Sigmoid colon (tissue), 7 donors: ENCODE data around the gene GFM1. TPM values are rescaled to one million over a fixed set of nuclear protein-coding genes. Genes with fewer than 3 reads are reported as not detected.
A peak's percentile ranks its signal among the peaks of the same experiment; 100 is the strongest.

ENCODE experiments used
- DNase-seq: peaks from one replicate; pipeline ENCODE4 v3.0.0-alpha.2; 2019
- H3K27ac ChIP-seq, 4 donors: fragments of 200-600 bp; sonication (generic); one replicate each; pipeline ENCODE4 v1.5.1; 2016 to 2019; ENCODE audit warnings: mild to moderate bottlenecking in 1 of 4
- H3K27me3 ChIP-seq, 3 donors: fragments of 200-600 bp; sonication (generic); one replicate each; pipeline ENCODE4 v1.5.1; 2019; ENCODE audit warnings: mild to moderate bottlenecking in 1 of 3
- H3K36me3 ChIP-seq, 4 donors: fragments of 200-600 bp; sonication (generic); one replicate each; pipeline ENCODE4 v1.5.1; 2016 to 2019
- H3K4me1 ChIP-seq, 4 donors: fragments of 200-600 bp; sonication (generic); one replicate each; pipeline ENCODE4 v1.5.1; 2017 to 2019
- H3K4me3 ChIP-seq, 4 donors: fragments of 200-600 bp; sonication (generic); one replicate each; pipeline ENCODE4 v1.5.1; 2017 to 2019; ENCODE audit warnings: mild to moderate bottlenecking in 2 of 4, moderate library complexity in 1 of 4
- H3K9me3 ChIP-seq, 4 donors: fragments of 200-600 bp in 3 of 4; sonication (generic) in 3 of 4; one replicate each; pipeline versions ENCODE4 v1.5.1 to v1.6.1; 2013 to 2019
- EP300 ChIP-seq, 4 donors: sonication (generic); formaldehyde crosslinking; IDR thresholded peaks; one replicate each; pipeline ENCODE4 v1.6.1; 2017; ENCODE audit warnings: antibody characterized with exemption in 4 of 4
- POLR2A ChIP-seq, 2 donors: fragments of 450-650 bp; IDR thresholded peaks; one replicate each; pipeline ENCODE4 v1.6.1; 2016; ENCODE audit warnings: antibody characterized with exemption in 2 of 2, mild to moderate bottlenecking in 2 of 2, moderate library complexity in 2 of 2
- POLR2AphosphoS5 ChIP-seq, 4 donors: sonication (generic); formaldehyde crosslinking; IDR thresholded peaks; one replicate each; pipeline ENCODE4 v1.6.1; 2017; ENCODE audit warnings: antibody characterized with exemption in 4 of 4
- WGBS, 2 donors: extraction: QIAGEN DNeasy Blood & Tissue Kit; methylation state at CpG; one replicate each; pipeline ENCODE4 v1.1.7; 2013; 5-methylcytosine and 5-hydroxymethylcytosine counted together
- intact Hi-C: fragments of 100-400 bp; cut with DNase I; formaldehyde crosslinking; loops from one replicate; pipeline ENCODE4 v1.15.1; 2023
- polyA plus RNA-seq, 3 donors: library from polyadenylated mRNA; stranded (reverse); fragments of 200-250 nt; gene quantifications; one replicate each; pipeline ENCODE4 v1.2.3, GENCODE V29; 2013
- total RNA-seq, 4 donors: library from RNA; depleted of rRNA; stranded (reverse); fragments of >200 nt; gene quantifications; one replicate each; pipeline ENCODE4 v1.1.0, GENCODE V29; 2016
- TF ChIP-seq, protein P1 (sequence below), 4 experiments: fragments of 450-650 bp in 3 of 4; fragments of 200-600 bp in 1 of 4; IDR thresholded peaks; one replicate each; pipeline ENCODE4 v1.5.1; 2016 to 2019; ENCODE audit warnings: antibody characterized with exemption in 4 of 4, mild to moderate bottlenecking in 3 of 4, moderate library complexity in 2 of 4
- donor health status: healthy with polysubstance abuse.
- donor health status: Bipolar disorder and iron deficiency.
- donor health status: healthy.

The GFM1 gene
- total and polyA plus RNA-seq, 7 donors = 10.2 to 56.2 (median 32.7) TPM

DNA sequence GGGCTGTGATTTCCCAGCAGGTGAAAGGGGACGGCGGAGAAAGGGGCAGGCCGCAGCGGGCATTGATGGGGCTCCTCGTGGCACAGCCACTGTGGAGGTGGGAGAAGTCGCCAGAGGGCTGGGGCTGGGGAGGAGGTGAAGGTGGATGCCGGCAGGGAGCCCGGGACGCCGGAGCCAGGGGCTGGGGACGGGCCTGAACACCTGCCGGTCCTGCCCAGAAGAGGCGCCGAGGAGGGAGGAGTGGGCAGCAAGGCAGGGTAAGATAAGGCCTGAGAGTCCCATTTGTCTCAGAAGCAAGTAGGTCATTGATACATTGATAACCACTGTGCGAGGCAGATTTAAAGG lies 88.5 kb downstream of the GFM1 start:
- Histone ChIP-seq H3K4me1 (peaks cover 0 to 29% (median 24%) of the 10 kb centered on the region in 4 donors), H3K4me3 (peak overlapping the region; percentile 52 to 91 (median 80)), H3K27ac (peak overlapping the region; percentile 79 to 86 (median 82)), H3K27me3 (no peaks in the 10 kb centered on the region), H3K36me3 (peaks cover 0 to 14% (median 0%) of the 10 kb centered on the region in 4 donors), H3K9me3 (peaks cover 0 to 6% (median 3%) of the 10 kb centered on the region in 4 donors)
- TF ChIP-seq EP300 (IDR thresholded peaks at IDR 0.05) (no peak), POLR2A (IDR thresholded peaks at IDR 0.05) (no peak), POLR2AphosphoS5 (IDR thresholded peaks at IDR 0.05) (no peak)
- TF ChIP-seq, protein P1, sequence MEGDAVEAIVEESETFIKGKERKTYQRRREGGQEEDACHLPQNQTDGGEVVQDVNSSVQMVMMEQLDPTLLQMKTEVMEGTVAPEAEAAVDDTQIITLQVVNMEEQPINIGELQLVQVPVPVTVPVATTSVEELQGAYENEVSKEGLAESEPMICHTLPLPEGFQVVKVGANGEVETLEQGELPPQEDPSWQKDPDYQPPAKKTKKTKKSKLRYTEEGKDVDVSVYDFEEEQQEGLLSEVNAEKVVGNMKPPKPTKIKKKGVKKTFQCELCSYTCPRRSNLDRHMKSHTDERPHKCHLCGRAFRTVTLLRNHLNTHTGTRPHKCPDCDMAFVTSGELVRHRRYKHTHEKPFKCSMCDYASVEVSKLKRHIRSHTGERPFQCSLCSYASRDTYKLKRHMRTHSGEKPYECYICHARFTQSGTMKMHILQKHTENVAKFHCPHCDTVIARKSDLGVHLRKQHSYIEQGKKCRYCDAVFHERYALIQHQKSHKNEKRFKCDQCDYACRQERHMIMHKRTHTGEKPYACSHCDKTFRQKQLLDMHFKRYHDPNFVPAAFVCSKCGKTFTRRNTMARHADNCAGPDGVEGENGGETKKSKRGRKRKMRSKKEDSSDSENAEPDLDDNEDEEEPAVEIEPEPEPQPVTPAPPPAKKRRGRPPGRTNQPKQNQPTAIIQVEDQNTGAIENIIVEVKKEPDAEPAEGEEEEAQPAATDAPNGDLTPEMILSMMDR (IDR thresholded peaks at IDR 0.05) = no peak
- 26 to 69% methylated on average over 15 of the region's 15 CpGs for WGBS, 2 donors
- intact Hi-C loops = no loop called here
- DNase-seq = no peak

DNA sequence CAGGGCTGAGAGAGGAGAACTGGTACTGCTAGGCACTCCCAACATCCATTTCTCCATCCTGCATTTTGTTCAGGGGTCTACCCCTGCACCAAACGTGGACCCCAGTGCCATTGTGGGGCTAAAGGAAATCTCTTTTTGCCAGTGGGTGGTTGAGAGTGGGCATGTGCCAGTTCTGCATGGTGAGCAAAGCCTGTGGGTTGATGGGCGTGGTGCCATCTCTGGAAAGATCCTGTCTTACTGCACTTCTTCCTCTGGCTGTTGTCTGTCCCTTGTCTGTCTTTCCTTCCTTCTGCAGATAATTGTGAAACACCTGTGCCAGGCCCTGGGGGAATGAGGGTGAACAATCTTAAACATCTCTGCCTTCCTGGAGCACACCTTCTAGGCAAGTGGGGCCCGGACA lies 89.3 kb downstream of the GFM1 start:
- no peak for TF ChIP-seq POLR2A (IDR thresholded peaks at IDR 0.05)
- TF ChIP-seq, protein P1 (IDR thresholded peaks at IDR 0.05) = no peak
- no peak for TF ChIP-seq EP300 (IDR thresholded peaks at IDR 0.05)
- no peak for TF ChIP-seq POLR2AphosphoS5 (IDR thresholded peaks at IDR 0.05)
- peaks cover 0 to 20% (median 0%) of the 10 kb centered on the region in 4 donors for H3K36me3 ChIP-seq
- H3K4me3 ChIP-seq = no peak overlapping the region
- H3K4me1 ChIP-seq = peaks cover 0 to 25% (median 22%) of the 10 kb centered on the region in 4 donors
- intact Hi-C loops = no loop called here
- WGBS, 2 donors = 82 to 89% methylated on average over 3 of the region's 3 CpGs
- H3K27me3 ChIP-seq = no peaks in the 10 kb centered on the region
- DNase-seq = no peak
- peak overlapping the region in 2 of 4 donors; percentile 82 to 86 for H3K27ac ChIP-seq
- H3K9me3 ChIP-seq = peaks cover 0 to 6% (median 3%) of the 10 kb centered on the region in 4 donors

DNA sequence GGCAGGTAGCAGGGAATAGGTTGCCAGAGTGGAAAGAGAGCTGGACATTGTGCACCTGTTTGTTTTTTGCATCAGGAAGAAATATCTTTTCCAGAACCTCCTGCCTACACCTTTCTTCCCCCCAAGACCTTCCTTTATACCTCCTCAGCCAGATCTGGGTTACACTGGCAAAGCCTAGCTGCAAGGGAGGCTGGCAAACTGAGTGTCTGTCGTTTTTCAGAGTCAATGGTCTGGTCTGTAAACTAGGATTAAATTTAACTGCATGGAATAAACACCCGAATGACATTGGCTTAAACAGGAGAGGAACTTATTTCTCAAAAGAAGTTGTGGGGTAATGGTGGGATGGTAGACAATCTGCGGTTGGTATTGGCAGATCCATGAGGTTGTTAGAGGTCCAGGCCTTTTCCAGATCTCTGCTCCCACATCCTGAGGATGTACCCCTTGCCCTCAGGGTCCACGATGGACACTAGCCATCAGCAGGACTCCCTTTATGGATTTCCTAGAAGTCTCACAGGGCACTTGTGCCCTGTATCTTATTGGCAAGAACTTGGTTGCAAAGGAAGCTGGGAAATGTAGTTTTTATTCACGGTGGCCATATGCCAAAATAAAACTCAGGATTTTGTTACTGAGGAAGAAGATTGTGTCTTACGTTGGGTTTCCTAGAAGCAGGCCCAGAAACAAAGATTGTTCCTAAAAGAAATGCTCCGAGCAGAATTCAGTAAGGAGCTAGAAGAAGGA lies 91.1 kb downstream of the GFM1 start:
- Histone ChIP-seq H3K27ac (no peak overlapping the region), H3K4me1 (peaks cover 0 to 22% (median 18%) of the 10 kb centered on the region in 4 donors), H3K4me3 (no peak overlapping the region), H3K9me3 (peaks cover 0 to 6% (median 3%) of the 10 kb centered on the region in 4 donors), H3K36me3 (peaks cover 0 to 23% (median 0%) of the 10 kb centered on the region in 4 donors), H3K27me3 (no peaks in the 10 kb centered on the region)
- WGBS, 2 donors = 83 to 86% methylated on average over 7 of the region's 7 CpGs
- TF ChIP-seq POLR2A (IDR thresholded peaks at IDR 0.05) = no peak
- TF ChIP-seq, protein P1 (IDR thresholded peaks at IDR 0.05) = no peak
- TF ChIP-seq POLR2AphosphoS5 (IDR thresholded peaks at IDR 0.05) = no peak
- TF ChIP-seq EP300 (IDR thresholded peaks at IDR 0.05) = no peak
- intact Hi-C loops = no loop called here
- DNase-seq = no peak

DNA sequence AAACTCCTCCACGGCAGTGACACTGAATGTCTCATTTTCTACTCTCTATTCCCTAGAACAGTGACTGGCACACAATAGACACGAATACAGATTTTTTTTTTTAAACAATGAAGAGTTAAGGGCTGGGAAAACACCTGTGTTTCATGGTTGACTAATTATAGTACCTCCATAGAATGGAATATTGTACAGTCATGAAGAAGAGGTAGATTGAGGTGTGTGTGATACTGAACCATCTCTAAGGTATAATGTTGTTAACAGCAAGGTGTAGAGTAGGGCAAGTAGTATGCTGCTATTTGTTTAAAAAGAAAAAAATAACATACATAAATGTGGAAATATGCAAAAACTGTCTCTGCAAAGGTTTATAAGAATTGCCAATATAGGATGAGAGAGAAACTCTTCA lies 93.1 kb downstream of the GFM1 start:
- peaks cover 0 to 35% (median 0%) of the 10 kb centered on the region in 4 donors for H3K36me3 ChIP-seq

More for the DNA sequence above, 93.1 kb downstream of the GFM1 start:
- Histone ChIP-seq H3K9me3 (peaks cover 0 to 6% (median 3%) of the 10 kb centered on the region in 4 donors), H3K27me3 (no peaks in the 10 kb centered on the region), H3K4me1 (peaks cover 0 to 11% (median 5%) of the 10 kb centered on the region in 4 donors), H3K27ac (no peak overlapping the region), H3K4me3 (no peak overlapping the region)
- intact Hi-C loops = no loop called here
- DNase-seq = no peak
- TF ChIP-seq, protein P1 (IDR thresholded peaks at IDR 0.05) = no peak
- WGBS, 2 donors = 47 to 96% methylated on average over 2 of the region's 2 CpGs
